Measurements from ENCODE around the gene CHSY3. TPM values are rescaled to one million over a fixed set of nuclear protein-coding genes. Genes with fewer than 3 reads are reported as not detected.

CHSY3 gene
- total and polyA plus RNA-seq, 2 donors (not counting 1 experiment from before 2014, with no cell fraction given) = 0.51 to 0.99 TPM

DNA sequence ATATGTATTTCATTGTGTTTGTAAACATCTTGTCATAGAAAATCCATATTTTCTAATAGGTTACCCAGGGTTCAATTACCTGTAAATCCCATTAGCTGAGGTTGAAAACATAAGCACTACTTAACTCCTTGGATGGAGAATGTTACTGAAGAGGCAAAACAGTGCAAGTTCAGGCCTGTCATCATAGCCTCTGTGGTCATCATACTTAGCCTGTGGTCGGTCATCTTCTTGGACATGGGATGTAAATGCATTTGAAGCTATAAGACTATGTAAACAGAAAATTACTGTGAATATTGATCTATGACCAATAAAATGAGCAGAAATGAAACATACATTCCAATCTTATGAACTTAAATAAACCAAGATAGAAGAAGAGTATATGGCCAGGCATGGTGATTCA is 164.7 kb downstream of the CHSY3 start:
- no peak overlapping the region for H3K27ac ChIP-seq (ENCODE audit: insufficient read depth, low read length)
- no peak for TF ChIP-seq EZH2 (IDR thresholded peaks at IDR 0.05; ENCODE audit: low read length, missing control alignments)
- TF ChIP-seq, protein P1, sequence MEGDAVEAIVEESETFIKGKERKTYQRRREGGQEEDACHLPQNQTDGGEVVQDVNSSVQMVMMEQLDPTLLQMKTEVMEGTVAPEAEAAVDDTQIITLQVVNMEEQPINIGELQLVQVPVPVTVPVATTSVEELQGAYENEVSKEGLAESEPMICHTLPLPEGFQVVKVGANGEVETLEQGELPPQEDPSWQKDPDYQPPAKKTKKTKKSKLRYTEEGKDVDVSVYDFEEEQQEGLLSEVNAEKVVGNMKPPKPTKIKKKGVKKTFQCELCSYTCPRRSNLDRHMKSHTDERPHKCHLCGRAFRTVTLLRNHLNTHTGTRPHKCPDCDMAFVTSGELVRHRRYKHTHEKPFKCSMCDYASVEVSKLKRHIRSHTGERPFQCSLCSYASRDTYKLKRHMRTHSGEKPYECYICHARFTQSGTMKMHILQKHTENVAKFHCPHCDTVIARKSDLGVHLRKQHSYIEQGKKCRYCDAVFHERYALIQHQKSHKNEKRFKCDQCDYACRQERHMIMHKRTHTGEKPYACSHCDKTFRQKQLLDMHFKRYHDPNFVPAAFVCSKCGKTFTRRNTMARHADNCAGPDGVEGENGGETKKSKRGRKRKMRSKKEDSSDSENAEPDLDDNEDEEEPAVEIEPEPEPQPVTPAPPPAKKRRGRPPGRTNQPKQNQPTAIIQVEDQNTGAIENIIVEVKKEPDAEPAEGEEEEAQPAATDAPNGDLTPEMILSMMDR (conservative IDR thresholded peaks at IDR 0.05 in 1 of 2, IDR thresholded peaks at IDR 0.05 in 1 of 2; ENCODE audit: low read depth in 1 of 2, low read length in 2 of 2) = no peak
- no peak for DNase-seq (ENCODE audit: low read depth in 2 of 2)
- H3K4me2 ChIP-seq (ENCODE audit: extremely low read depth, insufficient read depth, low read length) = no peak overlapping the region
- H3K79me2 ChIP-seq (ENCODE audit: control insufficient read depth, insufficient read depth, low read length) = no peaks in the 10 kb centered on the region
- H3K9ac ChIP-seq (ENCODE audit: insufficient read depth, low read length) = no peak overlapping the region
- no peak overlapping the region for H2AFZ ChIP-seq (ENCODE audit: low read length)
- H3K36me3 ChIP-seq (ENCODE audit: control insufficient read depth, insufficient read depth, low read length) = no peaks in the 10 kb centered on the region
- H3K4me1 ChIP-seq (ENCODE audit: control insufficient read depth, extremely low read depth, insufficient read depth, low read length) = no peaks in the 10 kb centered on the region
- no peaks in the 10 kb centered on the region for H3K27me3 ChIP-seq (ENCODE audit: control insufficient read depth, insufficient read depth, low read length)
- H3K9me3 ChIP-seq (ENCODE audit: control insufficient read depth, insufficient read depth, low read depth, low read length) = no peaks in the 10 kb centered on the region
- H3K4me3 ChIP-seq (replicated peaks in 1 of 4; ENCODE audit: control extremely low read depth in 1 of 4, insufficient read depth in 1 of 4, low read depth in 3 of 4, low read length in 4 of 4) = no peak overlapping the region
- no peaks in the 10 kb centered on the region for H4K20me1 ChIP-seq (ENCODE audit: control insufficient read depth, extremely low read depth, insufficient read depth, low read length)

DNA sequence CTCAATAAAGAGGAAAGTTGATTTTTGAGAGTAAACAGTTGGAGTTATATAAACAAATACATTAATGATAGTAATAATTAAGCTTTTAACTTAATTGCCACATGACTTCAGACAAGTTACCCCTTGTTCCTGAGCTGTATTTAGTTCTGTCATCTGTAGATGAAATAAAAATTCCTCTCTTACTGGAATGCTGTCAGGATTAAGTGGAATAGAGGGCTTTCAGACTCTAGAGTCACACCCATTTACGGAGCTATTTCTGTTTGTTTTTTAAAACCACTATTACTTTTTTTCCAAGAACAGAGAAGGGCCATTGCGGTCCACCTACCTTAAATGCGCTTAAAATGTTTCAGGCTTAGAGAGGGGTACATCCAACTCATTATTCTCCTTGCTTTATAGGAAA is 170.6 kb downstream of the CHSY3 start:
- no peak overlapping the region for H3K9ac ChIP-seq (ENCODE audit: insufficient read depth, low read length)
- no peak for TF ChIP-seq EZH2 (IDR thresholded peaks at IDR 0.05; ENCODE audit: low read length, missing control alignments)
- TF ChIP-seq, protein P1 (conservative IDR thresholded peaks at IDR 0.05 in 1 of 2, IDR thresholded peaks at IDR 0.05 in 1 of 2; ENCODE audit: low read depth in 1 of 2, low read length in 2 of 2) = no peak
- no peaks in the 10 kb centered on the region for H3K4me1 ChIP-seq (ENCODE audit: control insufficient read depth, extremely low read depth, insufficient read depth, low read length)
- no peaks in the 10 kb centered on the region for H3K27me3 ChIP-seq (ENCODE audit: control insufficient read depth, insufficient read depth, low read length)
- H2AFZ ChIP-seq (ENCODE audit: low read length) = no peak overlapping the region
- no peaks in the 10 kb centered on the region for H3K9me3 ChIP-seq (ENCODE audit: control insufficient read depth, insufficient read depth, low read depth, low read length)
- H3K4me3 ChIP-seq (replicated peaks in 1 of 4; ENCODE audit: control extremely low read depth in 1 of 4, insufficient read depth in 1 of 4, low read depth in 3 of 4, low read length in 4 of 4) = no peak overlapping the region
- no peak for DNase-seq (ENCODE audit: low read depth in 2 of 2)
- H3K36me3 ChIP-seq (ENCODE audit: control insufficient read depth, insufficient read depth, low read length) = no peaks in the 10 kb centered on the region
- H3K79me2 ChIP-seq (ENCODE audit: control insufficient read depth, insufficient read depth, low read length) = no peaks in the 10 kb centered on the region
- no peak overlapping the region for H3K4me2 ChIP-seq (ENCODE audit: extremely low read depth, insufficient read depth, low read length)
- H3K27ac ChIP-seq (ENCODE audit: insufficient read depth, low read length) = no peak overlapping the region
- no peaks in the 10 kb centered on the region for H4K20me1 ChIP-seq (ENCODE audit: control insufficient read depth, extremely low read depth, insufficient read depth, low read length)

DNA sequence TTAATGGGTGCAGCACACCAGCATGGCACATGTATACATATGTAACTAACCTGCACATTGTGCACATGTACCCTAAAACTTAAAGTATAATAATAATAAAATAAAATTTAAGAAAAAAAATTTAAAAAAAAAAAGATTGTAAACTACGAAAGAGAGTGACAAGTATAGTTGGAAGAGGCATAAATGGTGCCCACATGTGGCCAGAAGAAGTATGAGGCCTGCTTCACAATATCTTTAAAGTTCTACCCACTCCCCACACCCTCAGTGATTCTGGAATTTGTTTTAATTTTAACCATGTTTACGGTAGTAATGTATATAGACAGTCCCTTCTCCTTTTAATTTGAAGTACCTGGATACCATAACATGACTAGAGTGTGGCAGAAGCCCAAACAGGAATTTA is 172.7 kb downstream of the CHSY3 start:
- H3K4me3 ChIP-seq (replicated peaks in 1 of 4; ENCODE audit: control extremely low read depth in 1 of 4, insufficient read depth in 1 of 4, low read depth in 3 of 4, low read length in 4 of 4) = no peak overlapping the region
- H3K9ac ChIP-seq (ENCODE audit: insufficient read depth, low read length) = no peak overlapping the region
- H3K4me1 ChIP-seq (ENCODE audit: control insufficient read depth, extremely low read depth, insufficient read depth, low read length) = no peaks in the 10 kb centered on the region
- no peaks in the 10 kb centered on the region for H3K27me3 ChIP-seq (ENCODE audit: control insufficient read depth, insufficient read depth, low read length)
- no peak overlapping the region for H3K4me2 ChIP-seq (ENCODE audit: extremely low read depth, insufficient read depth, low read length)
- H3K27ac ChIP-seq (ENCODE audit: insufficient read depth, low read length) = no peak overlapping the region
- H4K20me1 ChIP-seq (ENCODE audit: control insufficient read depth, extremely low read depth, insufficient read depth, low read length) = no peaks in the 10 kb centered on the region
- DNase-seq (ENCODE audit: low read depth in 2 of 2) = no peak
- no peak for TF ChIP-seq EZH2 (IDR thresholded peaks at IDR 0.05; ENCODE audit: low read length, missing control alignments)
- TF ChIP-seq, protein P1 (conservative IDR thresholded peaks at IDR 0.05 in 1 of 2, IDR thresholded peaks at IDR 0.05 in 1 of 2; ENCODE audit: low read depth in 1 of 2, low read length in 2 of 2) = peak in 1 of 2 donors; percentile 8
- no peak overlapping the region for H2AFZ ChIP-seq (ENCODE audit: low read length)
- no peaks in the 10 kb centered on the region for H3K9me3 ChIP-seq (ENCODE audit: control insufficient read depth, insufficient read depth, low read depth, low read length)
- no peaks in the 10 kb centered on the region for H3K79me2 ChIP-seq (ENCODE audit: control insufficient read depth, insufficient read depth, low read length)
- no peaks in the 10 kb centered on the region for H3K36me3 ChIP-seq (ENCODE audit: control insufficient read depth, insufficient read depth, low read length)

Measured in fibroblast of lung (primary cell).